PFSK-1 (cell line): Measurements from ENCODE around the gene GPHA2. TPM values are rescaled to one million over a fixed set of nuclear protein-coding genes. Genes with fewer than 3 reads are reported as not detected.

ENCODE experiments used
- FOXP2 ChIP-seq: optimal IDR thresholded peaks from 2 replicates; pipeline ENCODE3; 2011; ENCODE audit warnings: borderline replicate concordance, control low read depth, inconsistent platforms; ENCODE audit not compliant: insufficient read depth; ENCODE audit errors: extremely low read length, extremely low read depth
- POLR2AphosphoS5 ChIP-seq: IDR thresholded peaks from 2 replicates; pipeline ENCODE4 v1.6.1; 2012; ENCODE audit warnings: low read depth, mild to moderate bottlenecking, control low read depth, low read length, moderate library complexity
- SIN3A ChIP-seq: IDR thresholded peaks from 2 replicates; pipeline ENCODE4 v1.6.1; 2012; ENCODE audit warnings: mild to moderate bottlenecking, low read length, moderate library complexity, borderline replicate concordance; ENCODE audit not compliant: insufficient read depth
- TAF1 ChIP-seq: IDR thresholded peaks from 2 replicates; pipeline ENCODE4 v1.6.1; 2012; ENCODE audit warnings: low read length, control low read depth, borderline replicate concordance; ENCODE audit not compliant: insufficient read depth
- polyA plus RNA-seq: library from polyadenylated mRNA; unstranded; fragments of >200 nt; gene quantifications from one replicate; pipeline ENCODE4 v1.2.1, GENCODE V29; 2012; ENCODE audit warnings: low read depth, missing spikeins; ENCODE audit not compliant: insufficient read length
- TF ChIP-seq, protein P1 (sequence below), 2 experiments: IDR thresholded peaks; 2 replicates each; pipeline versions ENCODE4 v1.6.1 to v1.8.0; 2011 to 2012; ENCODE audit warnings: low read depth in 2 of 2, low read length in 2 of 2, control low read depth in 1 of 2, inconsistent platforms in 1 of 2, mild to moderate bottlenecking in 1 of 2, moderate library complexity in 1 of 2; ENCODE audit not compliant: insufficient read depth in 1 of 2

GPHA2 gene, protein sequence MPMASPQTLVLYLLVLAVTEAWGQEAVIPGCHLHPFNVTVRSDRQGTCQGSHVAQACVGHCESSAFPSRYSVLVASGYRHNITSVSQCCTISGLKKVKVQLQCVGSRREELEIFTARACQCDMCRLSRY
- polyA plus RNA-seq = not detected

DNA sequence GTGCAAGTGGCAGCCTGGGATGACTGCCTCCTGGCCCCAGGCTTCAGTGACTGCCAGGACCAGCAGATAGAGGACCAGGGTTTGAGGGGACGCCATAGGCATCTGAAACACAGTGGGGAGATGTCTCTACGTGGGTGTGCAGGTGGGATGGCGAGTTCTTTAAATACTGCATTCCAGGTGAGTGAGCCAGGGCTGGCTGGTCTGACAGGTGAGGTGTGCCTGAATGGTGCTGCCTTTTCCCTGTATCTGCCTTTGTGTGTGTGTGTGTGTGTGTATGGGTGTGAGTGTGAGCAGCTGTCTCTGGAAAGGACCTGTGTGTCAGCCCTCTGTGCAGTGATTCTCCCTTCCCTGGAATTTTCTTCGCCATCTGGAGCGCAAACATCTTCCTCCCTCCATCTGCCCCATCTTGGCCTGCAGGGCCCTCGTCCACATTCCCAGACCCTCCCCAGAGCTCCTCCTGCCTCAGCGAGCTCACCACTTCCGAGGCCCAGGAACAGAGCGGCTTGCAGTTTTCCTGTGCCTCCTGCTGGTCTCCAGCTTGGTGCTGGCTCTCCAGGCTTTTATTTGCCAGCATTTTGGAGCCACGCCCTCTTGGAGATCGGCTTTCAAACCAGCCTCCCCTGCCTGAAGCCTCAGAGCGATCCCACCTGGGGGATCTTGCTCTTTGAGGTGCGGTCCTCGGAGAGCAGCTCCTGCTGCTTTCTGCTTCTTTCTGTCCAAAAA is at the start of gene GPHA2:
GPHA2 (minus strand) TSS at position 535 of the 723 bp plus-strand sequence; CDS start at position 102, 433 bp downstream.
- TF ChIP-seq TAF1 = no peak
- no peak for TF ChIP-seq FOXP2
- no peak for TF ChIP-seq POLR2AphosphoS5
- TF ChIP-seq SIN3A = no peak
- TF ChIP-seq, protein P1, sequence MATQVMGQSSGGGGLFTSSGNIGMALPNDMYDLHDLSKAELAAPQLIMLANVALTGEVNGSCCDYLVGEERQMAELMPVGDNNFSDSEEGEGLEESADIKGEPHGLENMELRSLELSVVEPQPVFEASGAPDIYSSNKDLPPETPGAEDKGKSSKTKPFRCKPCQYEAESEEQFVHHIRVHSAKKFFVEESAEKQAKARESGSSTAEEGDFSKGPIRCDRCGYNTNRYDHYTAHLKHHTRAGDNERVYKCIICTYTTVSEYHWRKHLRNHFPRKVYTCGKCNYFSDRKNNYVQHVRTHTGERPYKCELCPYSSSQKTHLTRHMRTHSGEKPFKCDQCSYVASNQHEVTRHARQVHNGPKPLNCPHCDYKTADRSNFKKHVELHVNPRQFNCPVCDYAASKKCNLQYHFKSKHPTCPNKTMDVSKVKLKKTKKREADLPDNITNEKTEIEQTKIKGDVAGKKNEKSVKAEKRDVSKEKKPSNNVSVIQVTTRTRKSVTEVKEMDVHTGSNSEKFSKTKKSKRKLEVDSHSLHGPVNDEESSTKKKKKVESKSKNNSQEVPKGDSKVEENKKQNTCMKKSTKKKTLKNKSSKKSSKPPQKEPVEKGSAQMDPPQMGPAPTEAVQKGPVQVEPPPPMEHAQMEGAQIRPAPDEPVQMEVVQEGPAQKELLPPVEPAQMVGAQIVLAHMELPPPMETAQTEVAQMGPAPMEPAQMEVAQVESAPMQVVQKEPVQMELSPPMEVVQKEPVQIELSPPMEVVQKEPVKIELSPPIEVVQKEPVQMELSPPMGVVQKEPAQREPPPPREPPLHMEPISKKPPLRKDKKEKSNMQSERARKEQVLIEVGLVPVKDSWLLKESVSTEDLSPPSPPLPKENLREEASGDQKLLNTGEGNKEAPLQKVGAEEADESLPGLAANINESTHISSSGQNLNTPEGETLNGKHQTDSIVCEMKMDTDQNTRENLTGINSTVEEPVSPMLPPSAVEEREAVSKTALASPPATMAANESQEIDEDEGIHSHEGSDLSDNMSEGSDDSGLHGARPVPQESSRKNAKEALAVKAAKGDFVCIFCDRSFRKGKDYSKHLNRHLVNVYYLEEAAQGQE (IDR thresholded peaks at IDR 0.05; ENCODE audit: insufficient read depth in 1 of 2, low read depth in 2 of 2, low read length in 2 of 2) = no peak

DNA sequence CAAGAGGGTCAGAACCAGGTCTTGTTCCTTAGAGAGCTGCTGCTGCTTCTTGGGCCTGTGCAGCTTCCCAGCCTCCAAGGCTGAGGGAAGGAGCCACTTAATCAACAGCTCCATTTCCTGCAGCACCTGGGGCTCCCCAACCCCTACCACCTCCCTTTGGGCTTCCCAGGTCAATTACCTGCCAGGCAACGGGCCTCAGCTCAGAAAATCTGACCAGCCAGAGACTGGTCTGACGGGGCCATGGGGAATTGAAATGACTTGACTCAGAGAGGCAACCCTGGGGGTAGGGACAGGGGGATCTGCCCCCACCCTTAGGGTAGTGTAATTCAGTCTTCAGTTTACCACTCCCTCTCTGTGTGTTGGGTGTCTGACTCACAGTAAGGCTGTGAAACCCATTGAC is 41.0 kb upstream of the GPHA2 start:
- TF ChIP-seq, protein P1 (IDR thresholded peaks at IDR 0.05; ENCODE audit: insufficient read depth in 1 of 2, low read depth in 2 of 2, low read length in 2 of 2) = no peak
- TF ChIP-seq POLR2AphosphoS5 = no peak
- no peak for TF ChIP-seq TAF1
- no peak for TF ChIP-seq FOXP2
- TF ChIP-seq SIN3A = no peak

DNA sequence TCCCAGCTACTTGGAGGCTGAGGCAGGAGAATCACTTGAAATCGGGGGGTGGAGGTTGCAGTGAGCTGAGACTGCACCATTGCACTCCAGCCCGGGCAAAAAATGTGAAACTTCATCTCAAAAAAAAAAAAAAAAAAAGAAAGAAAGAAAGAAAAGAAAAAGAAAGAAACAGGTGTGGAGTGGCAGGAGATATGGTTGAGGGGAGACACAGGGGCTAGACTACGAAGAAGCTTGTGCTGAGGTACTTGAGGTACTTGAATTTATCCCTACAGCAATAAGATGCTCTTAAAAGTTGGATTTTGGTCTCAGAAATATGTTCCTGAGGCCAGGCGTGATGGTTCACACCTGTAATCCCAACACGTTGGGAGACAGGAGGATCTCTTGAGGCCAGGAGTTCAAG is 38.4 kb upstream of the GPHA2 start:
- TF ChIP-seq POLR2AphosphoS5 (no peak), SIN3A (no peak), TAF1 (no peak), FOXP2 (no peak)
- TF ChIP-seq, protein P1 (IDR thresholded peaks at IDR 0.05; ENCODE audit: insufficient read depth in 1 of 2, low read depth in 2 of 2, low read length in 2 of 2) = no peak

DNA sequence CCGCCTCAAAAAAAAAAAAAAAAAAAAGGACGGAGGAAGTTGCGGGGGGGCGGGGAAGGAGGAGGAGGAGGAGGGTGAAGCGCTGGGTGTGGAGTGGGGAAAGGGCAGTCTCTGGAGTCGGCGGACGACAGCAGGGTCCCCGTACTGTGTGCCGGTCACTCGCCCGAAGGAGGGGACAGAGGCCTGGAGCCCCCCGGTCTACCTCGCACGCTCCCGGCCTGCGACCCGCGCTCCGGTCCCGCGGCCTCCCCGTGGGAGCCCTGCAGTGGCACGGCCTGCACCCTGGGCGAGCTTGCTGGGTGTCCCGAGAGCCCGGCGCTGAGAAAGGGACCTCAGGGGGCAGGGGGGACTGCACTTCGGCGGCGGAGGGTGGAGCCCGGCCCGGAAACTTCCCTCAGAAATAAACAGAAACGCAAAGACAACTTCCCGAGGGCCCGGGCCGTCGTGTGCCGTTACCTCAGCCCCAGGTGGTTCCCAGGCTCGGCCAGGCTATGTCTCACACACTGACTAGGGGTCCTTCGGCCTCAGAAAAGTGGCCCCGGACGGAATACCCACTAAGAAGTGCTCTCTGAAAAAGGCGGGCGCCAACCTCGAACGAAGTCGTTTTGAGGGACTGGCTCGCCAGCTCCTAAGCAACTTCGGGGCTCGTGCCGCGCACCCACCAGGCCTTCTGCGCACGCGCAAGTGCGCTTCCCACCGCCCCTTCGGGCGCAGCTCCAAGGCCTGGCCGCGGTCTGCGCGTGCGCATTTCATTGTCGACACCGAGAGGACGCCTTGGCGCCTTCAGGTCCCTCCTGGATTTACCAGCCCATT is 35.9 kb upstream of the GPHA2 start, which contains the start of gene MAJIN:
MAJIN (minus strand) TSS at position 688 of the 813 bp plus-strand sequence. CDS start 12,703 bp downstream, outside the sequence.
- TF ChIP-seq SIN3A (no peak), FOXP2 (no peak), POLR2AphosphoS5 (no peak), TAF1 (no peak)
- TF ChIP-seq, protein P1 (IDR thresholded peaks at IDR 0.05; ENCODE audit: insufficient read depth in 1 of 2, low read depth in 2 of 2, low read length in 2 of 2) = no peak
